ENCODE data around the gene SMIM29. TPM values are rescaled to one million over a fixed set of nuclear protein-coding genes. Genes with fewer than 3 reads are reported as not detected.

The SMIM29 gene
- total RNA-seq, 1 experiment from 2014 or later, result 24.0 TPM

- no peaks in the 10 kb centered on the region for H3K27me3 ChIP-seq (replicated peaks; ENCODE audit: insufficient read depth, low read depth, low read length, poor library complexity)
Measured at GRCh38 chr6:34239500-34239825, 9.3 kb downstream of the SMIM29 start.

GRCh38 chr6:34238585-34239499 is 10.0 kb downstream of the SMIM29 start:
- no peak for DNase-seq (ENCODE audit: low spot score)
- Histone ChIP-seq H3K27me3 (replicated peaks; ENCODE audit: insufficient read depth, low read depth, low read length, poor library complexity) (no peaks in the 10 kb centered on the region), H3K4me3 (ENCODE audit: low read depth, low read length, poor library complexity, severe bottlenecking) (peak overlapping the region; percentile 58), H3K4me1 (ENCODE audit: insufficient read depth, low read length, poor library complexity, severe bottlenecking) (peaks cover 21% of the 10 kb centered on the region), H3K27ac (ENCODE audit: low read depth, low read length, poor library complexity, severe bottlenecking) (peak overlapping the region; percentile 82), H3K36me3 (ENCODE audit: insufficient read depth, low read length, poor library complexity, severe bottlenecking) (peaks cover 10% of the 10 kb centered on the region), H3K9me3 (ENCODE audit: low read depth, low read length, poor library complexity, severe bottlenecking) (no peaks in the 10 kb centered on the region)
- ChIA-PET CTCF (no interaction called here), POLR2A (ENCODE audit: low non-redundant PET) (no interaction called here)
- BruUV-seq (replicated peaks), result TSS peak; percentile 39
- intact Hi-C loops (cut with micrococcal nuclease; ENCODE audit: unreplicated experiment), result no loop called here
- TF ChIP-seq EZH2 (IDR thresholded peaks at IDR 0.05; ENCODE audit: borderline replicate concordance, low read depth, low read length, poor library complexity, severe bottlenecking), result no peak
- no peak for TF ChIP-seq CTCF (conservative IDR thresholded peaks at IDR 0.05; ENCODE audit: low read depth, low read length)

More at GRCh38 chr6:34239500-34239825, 9.3 kb downstream of the SMIM29 start:
- Histone ChIP-seq H3K9me3 (ENCODE audit: low read depth, low read length, poor library complexity, severe bottlenecking) (no peaks in the 10 kb centered on the region), H3K4me3 (ENCODE audit: low read depth, low read length, poor library complexity, severe bottlenecking) (no peak overlapping the region), H3K36me3 (ENCODE audit: insufficient read depth, low read length, poor library complexity, severe bottlenecking) (peaks cover 13% of the 10 kb centered on the region), H3K4me1 (ENCODE audit: insufficient read depth, low read length, poor library complexity, severe bottlenecking) (peaks cover 28% of the 10 kb centered on the region), H3K27ac (ENCODE audit: low read depth, low read length, poor library complexity, severe bottlenecking) (no peak overlapping the region)
- no TSS peak for BruUV-seq (replicated peaks)
- TF ChIP-seq CTCF (conservative IDR thresholded peaks at IDR 0.05; ENCODE audit: low read depth, low read length), result no peak
- TF ChIP-seq EZH2 (IDR thresholded peaks at IDR 0.05; ENCODE audit: borderline replicate concordance, low read depth, low read length, poor library complexity, severe bottlenecking), result no peak
- intact Hi-C loops (cut with micrococcal nuclease; ENCODE audit: unreplicated experiment), result no loop called here
- DNase-seq (ENCODE audit: low spot score), result no peak
- POLR2A ChIA-PET (ENCODE audit: low non-redundant PET), result no interaction called here
- CTCF ChIA-PET, result no interaction called here

- no peaks in the 10 kb centered on the region for H3K9me3 ChIP-seq (ENCODE audit: low read depth, low read length, poor library complexity, severe bottlenecking)
- peak; percentile 84 for DNase-seq (ENCODE audit: low spot score)
- H3K27me3 ChIP-seq (replicated peaks; ENCODE audit: insufficient read depth, low read depth, low read length, poor library complexity), result no peaks in the 10 kb centered on the region
- peaks cover 20% of the 10 kb centered on the region for H3K4me1 ChIP-seq (ENCODE audit: insufficient read depth, low read length, poor library complexity, severe bottlenecking)
- H3K36me3 ChIP-seq (ENCODE audit: insufficient read depth, low read length, poor library complexity, severe bottlenecking), result peaks cover 10% of the 10 kb centered on the region
- ChIA-PET CTCF (no interaction called here), POLR2A (ENCODE audit: low non-redundant PET) (no interaction called here)
- H3K4me3 ChIP-seq (ENCODE audit: low read depth, low read length, poor library complexity, severe bottlenecking), result peak overlapping the region; percentile 58
- no peak for TF ChIP-seq EZH2 (IDR thresholded peaks at IDR 0.05; ENCODE audit: borderline replicate concordance, low read depth, low read length, poor library complexity, severe bottlenecking)
- TF ChIP-seq CTCF (conservative IDR thresholded peaks at IDR 0.05; ENCODE audit: low read depth, low read length), result peak; percentile 42
- BruUV-seq (replicated peaks), result no TSS peak
- intact Hi-C loops (cut with micrococcal nuclease; ENCODE audit: unreplicated experiment), result no loop called here
- H3K27ac ChIP-seq (ENCODE audit: low read depth, low read length, poor library complexity, severe bottlenecking), result peak overlapping the region; percentile 82
Measured at GRCh38 chr6:34237722-34238584, 10.9 kb downstream of the SMIM29 start.
